K562 treated with DMSO at 1 percent for 48 hours (cell line): ENCODE measurements around the gene ACADS. TPM values are rescaled to one million over a fixed set of nuclear protein-coding genes. Genes with fewer than 3 reads are reported as not detected.

Experiments
- total RNA-seq: library from RNA; unstranded; fragments of 300-600 nt; gene quantifications from 2 replicates; pipeline ENCODE4 v1.2.3, GENCODE V29; 2022; ENCODE audit warnings: low replicate concordance; ENCODE audit errors: extremely low read depth

ACADS gene
- not detected in 2 replicates for total RNA-seq

GRCh38 chr12:120725659-120726509, at the start of gene ACADS:
TSS of gene ACADS (plus strand) at chr12:120725826. CDS start at chr12:120725886, 60 bp downstream.

GRCh38 chr12:120686690-120687577, 38.7 kb upstream of the ACADS start, which contains the start of gene MLEC:
TSS of gene MLEC (plus strand) at chr12:120687149. CDS start at chr12:120687297, 148 bp downstream.

GRCh38 chr12:120710031-120710804, 15.4 kb upstream of the ACADS start, which contains the start of gene UNC119B:
TSS of gene UNC119B (plus strand) at chr12:120710458. CDS start at chr12:120710475, 17 bp downstream.

Other genes starting within 250 kb of the ACADS start
- gene DYNLL1, start 229.7 kb upstream of the ACADS start, total RNA-seq = not detected in 2 replicates
- not detected in 2 replicates for gene COQ5, start 196.7 kb upstream of the ACADS start, total RNA-seq
- gene RNF10, start 191.5 kb upstream of the ACADS start, total RNA-seq = not detected in 2 replicates
- not detected in 2 replicates for gene POP5, start 144.4 kb upstream of the ACADS start, total RNA-seq
- not detected in 2 replicates for gene CABP1, start 85.2 kb upstream of the ACADS start, total RNA-seq
- 105 TPM in 1 of 2 replicates, not detected in the other for gene MLEC, start 38.7 kb upstream of the ACADS start, total RNA-seq
- not detected in 2 replicates for gene UNC119B, start 15.4 kb upstream of the ACADS start, total RNA-seq
- gene SPPL3, start 178.5 kb downstream of the ACADS start, total RNA-seq = not detected in 2 replicates